Ovary (tissue), 9 donors: Measurements from ENCODE around the gene KRT10. TPM values are rescaled to one million over a fixed set of nuclear protein-coding genes. Genes with fewer than 3 reads are reported as not detected.
"Not testable (repeated sequence)": the region's sequence is repeated elsewhere in the genome, so short reads cannot be mapped to it uniquely, and the experiment has no call there.

Experiments
- DNase-seq, 5 donors: peaks; one replicate each; pipeline ENCODE4 v3.0.0-alpha.2; 2019 to 2020
- H3K27ac ChIP-seq, 2 donors: fragments of 200-600 bp; one replicate each; pipeline versions ENCODE4 v1.5.1 to v1.8.0; 2019 to 2022
- H3K27me3 ChIP-seq: fragments of 200-600 bp; one replicate; pipeline ENCODE4 v1.8.0; 2022
- H3K36me3 ChIP-seq: fragments of 200-600 bp; sonication (generic); one replicate; pipeline ENCODE4 v1.5.1; 2019
- H3K4me1 ChIP-seq: one replicate; pipeline ENCODE4 v1.8.1; 2013; ENCODE audit warnings: mild to moderate bottlenecking, moderate library complexity; ENCODE audit not compliant: insufficient read depth
- H3K4me3 ChIP-seq: fragments of 200-600 bp; sonication (generic); one replicate; pipeline ENCODE4 v1.5.1; 2017
- H3K9me3 ChIP-seq, 2 donors: fragments of 200-600 bp in 1 of 2; sonication (generic) in 1 of 2; one replicate each; pipeline versions ENCODE4 v1.5.1 to v1.8.1; 2013 to 2019; ENCODE audit warnings: mild to moderate bottlenecking in 1 of 2, moderate library complexity in 1 of 2
- EP300 ChIP-seq: sonication (generic); formaldehyde crosslinking; IDR thresholded peaks from one replicate; pipeline ENCODE4 v1.6.1; 2017; ENCODE audit warnings: antibody characterized with exemption
- POLR2A ChIP-seq: fragments of 450-650 bp; IDR thresholded peaks from one replicate; pipeline ENCODE4 v1.6.1; 2017; ENCODE audit warnings: antibody characterized with exemption, mild to moderate bottlenecking, moderate library complexity
- WGBS, 3 donors: extraction: QIAGEN DNeasy Blood & Tissue Kit in 1 of 3; methylation state at CpG; one replicate each; pipeline versions ENCODE4 v1.1.5 to v1.1.7; 2013 to 2017; 5-methylcytosine and 5-hydroxymethylcytosine counted together
- intact Hi-C, 4 donors: fragments of 100-400 bp; cut with DNase I; formaldehyde crosslinking; loops; one replicate each; pipeline versions ENCODE4 v1.11.0 to v1.15.1; 2022 to 2023
- polyA plus RNA-seq, 2 donors: library from polyadenylated mRNA; stranded (reverse); fragments of 200-250 nt in 1 of 2; fragments of 350-450 nt in 1 of 2; fragmentation: Illumina TruSeq in 1 of 2; extraction: RNeasy Lipid Tissue Mini Kit (QIAGEN cat#74804) in 1 of 2; gene quantifications; one replicate each; pipeline ENCODE4 v1.2.3, GENCODE V29; 2013 to 2014
- total RNA-seq, 7 donors: library from RNA; depleted of rRNA in 2 of 7; stranded (reverse); fragments of >200 nt in 2 of 7; fragmentation: NEBNext Ultra II Directional in 3 of 7; extraction: Animal tissue kit (Norgen Biotek cat#: 25700) in 3 of 7; gene quantifications; one replicate each; pipeline versions ENCODE4 v1.1.0 to v1.2.4, GENCODE V29; 2016 to 2023
- TF ChIP-seq, protein P1 (sequence below), 3 donors: fragments of 450-650 bp in 2 of 3; fragments of 200-600 bp in 1 of 3; IDR thresholded peaks; one replicate each; pipeline versions ENCODE4 v1.5.1 to v1.8.0; 2016 to 2022; ENCODE audit warnings: antibody characterized with exemption in 3 of 3, mild to moderate bottlenecking in 1 of 3
- donor health status: DM: no; HTN: no; CAD: no; lungs with moderate emphysema.
- donor health status: DM: no; HTN: no; CAD: no.
- donor health status: Bipolar disorder and iron deficiency.
- donor health status: DM: yes; HTN: yes; CAD: no.
- donor health status: DM: no; HTN: no; CAD: no.
- donor health status: DM: yes; HTN: yes; CAD: no.

Gene KRT10
- total and polyA plus RNA-seq, 9 donors: 10.4 to 57.3 (median 35.2) TPM

DNA sequence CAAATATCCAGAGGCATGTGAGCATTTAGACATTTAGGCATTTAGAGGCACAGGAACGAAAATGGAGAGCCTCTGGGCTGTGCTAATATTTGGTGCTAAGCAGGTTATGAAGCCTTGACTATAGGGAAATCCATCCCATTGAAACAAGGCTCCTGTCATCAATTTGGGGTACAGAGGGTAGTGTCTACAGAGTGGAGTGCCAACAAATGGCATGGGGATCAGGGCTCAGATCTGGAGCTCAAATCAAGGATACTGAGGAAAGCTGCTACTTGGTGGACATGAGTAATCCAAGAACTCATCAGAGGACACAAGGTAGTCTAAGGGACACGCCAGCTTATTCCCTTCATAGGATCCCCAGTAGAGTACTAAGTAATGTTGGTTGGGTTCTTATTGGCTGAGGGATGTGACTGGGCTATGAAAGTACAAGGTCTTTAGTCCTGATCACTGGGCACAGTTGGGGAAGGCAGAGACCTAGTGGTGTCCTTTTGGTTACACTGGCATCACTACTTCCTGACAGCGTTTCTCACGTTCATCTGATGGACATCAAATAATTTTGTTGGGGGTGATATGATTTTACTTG is 5.2 kb downstream of the KRT10 start:
- intact Hi-C loops: no loop called here
- no peak for DNase-seq
- whole genome bisulfite sequencing, 3 donors: 96% methylated on average over 4 of the region's 4 CpGs
- H3K27me3 ChIP-seq: no peaks in the 10 kb centered on the region
- H3K4me3 ChIP-seq: no peak overlapping the region
- H3K9me3 ChIP-seq: no peaks in the 10 kb centered on the region
- peaks cover 2% of the 10 kb centered on the region for H3K4me1 ChIP-seq
- no peaks in the 10 kb centered on the region for H3K36me3 ChIP-seq
- TF ChIP-seq POLR2A: no peak
- TF ChIP-seq EP300: no peak
- TF ChIP-seq, protein P1, sequence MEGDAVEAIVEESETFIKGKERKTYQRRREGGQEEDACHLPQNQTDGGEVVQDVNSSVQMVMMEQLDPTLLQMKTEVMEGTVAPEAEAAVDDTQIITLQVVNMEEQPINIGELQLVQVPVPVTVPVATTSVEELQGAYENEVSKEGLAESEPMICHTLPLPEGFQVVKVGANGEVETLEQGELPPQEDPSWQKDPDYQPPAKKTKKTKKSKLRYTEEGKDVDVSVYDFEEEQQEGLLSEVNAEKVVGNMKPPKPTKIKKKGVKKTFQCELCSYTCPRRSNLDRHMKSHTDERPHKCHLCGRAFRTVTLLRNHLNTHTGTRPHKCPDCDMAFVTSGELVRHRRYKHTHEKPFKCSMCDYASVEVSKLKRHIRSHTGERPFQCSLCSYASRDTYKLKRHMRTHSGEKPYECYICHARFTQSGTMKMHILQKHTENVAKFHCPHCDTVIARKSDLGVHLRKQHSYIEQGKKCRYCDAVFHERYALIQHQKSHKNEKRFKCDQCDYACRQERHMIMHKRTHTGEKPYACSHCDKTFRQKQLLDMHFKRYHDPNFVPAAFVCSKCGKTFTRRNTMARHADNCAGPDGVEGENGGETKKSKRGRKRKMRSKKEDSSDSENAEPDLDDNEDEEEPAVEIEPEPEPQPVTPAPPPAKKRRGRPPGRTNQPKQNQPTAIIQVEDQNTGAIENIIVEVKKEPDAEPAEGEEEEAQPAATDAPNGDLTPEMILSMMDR (IDR thresholded peaks at IDR 0.05): no peak
- H3K27ac ChIP-seq: no peak overlapping the region

DNA sequence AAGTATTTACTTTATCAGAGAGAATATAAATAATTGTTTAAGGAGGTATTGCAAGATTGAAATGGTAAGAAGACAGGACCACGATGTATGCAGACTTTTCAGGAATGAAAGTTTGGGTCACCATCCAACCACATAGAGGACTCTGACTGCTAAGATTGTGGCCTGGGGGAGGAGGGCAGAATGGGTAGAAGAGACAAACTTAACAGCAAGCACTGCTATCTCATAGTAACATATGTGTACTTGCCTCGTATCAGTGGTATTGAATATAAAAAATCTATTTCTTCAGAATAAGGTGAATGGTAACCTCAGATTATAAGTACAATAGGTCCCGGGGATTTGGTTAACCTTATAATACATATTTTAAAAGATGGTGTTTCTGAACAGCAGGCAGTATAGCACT is 5.8 kb downstream of the KRT10 start:
- no peaks in the 10 kb centered on the region for H3K27me3 ChIP-seq
- 87 to 93% (median 92%) methylated on average over 3 of the region's 3 CpGs for WGBS, 3 donors
- TF ChIP-seq EP300: no peak
- TF ChIP-seq, protein P1 (IDR thresholded peaks at IDR 0.05): no peak
- no peak for TF ChIP-seq POLR2A
- no peaks in the 10 kb centered on the region for H3K9me3 ChIP-seq
- H3K4me1 ChIP-seq: peaks cover 2% of the 10 kb centered on the region
- DNase-seq: no peak
- no peak overlapping the region for H3K4me3 ChIP-seq
- no peak overlapping the region for H3K27ac ChIP-seq
- intact Hi-C loops: no loop called here
- H3K36me3 ChIP-seq: no peaks in the 10 kb centered on the region

DNA sequence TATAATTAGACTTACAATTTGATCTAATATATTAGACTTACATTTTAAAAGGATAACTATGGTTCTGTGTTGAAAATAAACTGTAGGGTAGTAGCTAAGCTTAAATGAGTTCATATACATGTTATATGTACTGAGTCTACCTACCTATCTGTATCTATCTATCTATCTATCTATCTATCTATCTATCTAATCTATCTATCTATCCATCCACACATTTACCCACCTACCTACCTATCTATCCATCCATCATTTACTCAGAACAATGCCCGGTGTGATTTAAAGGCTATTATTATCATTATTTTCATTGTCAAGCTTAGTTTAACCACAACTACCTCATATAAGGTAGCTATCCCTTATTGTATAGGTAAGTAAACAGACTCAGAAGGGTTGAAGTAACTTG is 7.0 kb downstream of the KRT10 start:
- Histone ChIP-seq H3K9me3 (no peaks in the 10 kb centered on the region), H3K27ac (no peak overlapping the region), H3K27me3 (no peaks in the 10 kb centered on the region), H3K4me3 (no peak overlapping the region), H3K4me1 (peaks cover 2% of the 10 kb centered on the region), H3K36me3 (no peaks in the 10 kb centered on the region)
- DNase-seq: no peak
- intact Hi-C loops: no loop called here
- TF ChIP-seq, protein P1 (IDR thresholded peaks at IDR 0.05): no peak
- WGBS, 3 donors: 81 to 98% (median 90%) methylated on average over 1 of the region's 1 CpG

DNA sequence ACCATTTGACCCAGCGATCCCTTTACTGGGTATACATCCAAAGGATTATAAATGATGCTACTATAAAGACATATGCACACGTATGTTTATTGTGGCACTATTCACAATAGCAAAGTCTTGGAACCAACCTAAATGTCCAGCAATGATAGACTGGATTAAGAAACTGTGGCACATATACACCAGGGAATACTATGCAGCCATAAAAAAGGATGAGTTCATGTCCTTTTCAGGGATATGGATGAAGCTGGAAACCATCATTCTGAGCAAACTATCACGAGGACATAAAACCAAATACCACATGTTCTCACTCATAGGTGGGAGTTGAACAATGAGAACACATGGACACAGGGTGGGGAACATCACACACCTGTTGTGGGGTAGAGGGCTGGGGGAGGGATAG is 7.8 kb downstream of the KRT10 start:
- H3K9me3 ChIP-seq, H3K4me3 ChIP-seq, H3K27me3 ChIP-seq, intact Hi-C loops, H3K36me3 ChIP-seq, H3K4me1 ChIP-seq, DNase-seq, H3K27ac ChIP-seq: not testable (repeated sequence)
- 67 to 83% (median 81%) methylated on average over 3 of the region's 3 CpGs for WGBS, 3 donors

DNA sequence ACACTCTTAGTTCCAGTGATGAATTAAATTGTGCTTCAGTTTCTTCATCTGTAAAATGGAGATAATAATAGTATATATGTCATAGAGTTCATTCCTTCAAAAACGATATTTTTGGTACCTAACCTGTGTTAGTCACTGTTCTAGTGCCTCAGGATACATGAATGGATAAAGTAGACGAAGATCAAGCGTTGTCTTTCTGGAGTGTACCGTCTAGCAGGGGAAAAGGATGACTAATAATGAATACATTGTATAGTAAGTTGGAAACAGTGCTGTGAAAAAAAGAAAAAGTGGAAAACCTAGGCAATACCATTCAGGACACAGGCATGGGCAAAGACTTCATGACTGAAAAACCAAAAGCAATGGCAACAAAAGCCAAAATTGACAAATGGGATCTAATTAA is 8.6 kb downstream of the KRT10 start:
- Histone ChIP-seq H3K4me3 (no peak overlapping the region), H3K27me3 (no peaks in the 10 kb centered on the region), H3K36me3 (no peaks in the 10 kb centered on the region), H3K27ac (no peak overlapping the region), H3K4me1 (no peaks in the 10 kb centered on the region), H3K9me3 (no peaks in the 10 kb centered on the region)
- TF ChIP-seq POLR2A (no peak), EP300 (no peak)
- TF ChIP-seq, protein P1 (IDR thresholded peaks at IDR 0.05): no peak
- intact Hi-C loops: no loop called here
- 69 to 77% (median 74%) methylated on average over 4 of the region's 4 CpGs for WGBS, 3 donors
- DNase-seq: no peak
